Measurements from ENCODE around the gene LRRC47. TPM values are rescaled to one million over a fixed set of nuclear protein-coding genes. Genes with fewer than 3 reads are reported as not detected.

Gene LRRC47
- polyA plus RNA-seq, 1 donor from 2014 or later: 59.2 TPM

GRCh38 chr1:3743421-3743820, 52.9 kb downstream of the LRRC47 start:
- Histone ChIP-seq H3K79me2 (replicated peaks; ENCODE audit: insufficient read depth, low read length) (peaks cover 5% of the 10 kb centered on the region), H3K9me3 (ENCODE audit: low read length) (no peaks in the 10 kb centered on the region), H3K36me3 (ENCODE audit: insufficient read depth, low read length) (no peaks in the 10 kb centered on the region), H3K9me2 (ENCODE audit: insufficient read depth, low read length) (no peaks in the 10 kb centered on the region), H4K20me1 (ENCODE audit: insufficient read depth) (no peaks in the 10 kb centered on the region), H3K9ac (ENCODE audit: low read length) (no peak overlapping the region), H2AFZ (ENCODE audit: low read depth, low read length) (no peak overlapping the region), H3K4me3 (ENCODE audit: low read length) (no peak overlapping the region), H3K27me3 (ENCODE audit: insufficient read depth, low read depth, low read length) (no peaks in the 10 kb centered on the region), H3F3A (ENCODE audit: insufficient read depth, low read length, poor library complexity, severe bottlenecking) (no peaks in the 10 kb centered on the region), H3K27ac (ENCODE audit: low read length) (no peak overlapping the region), H3K4me2 (ENCODE audit: low read length) (no peak overlapping the region)
- TF ChIP-seq RAD21 (conservative IDR thresholded peaks at IDR 0.05) (no peak), POLR2AphosphoS5 (IDR thresholded peaks at IDR 0.05) (no peak), TAF1 (IDR thresholded peaks at IDR 0.05; ENCODE audit: low read depth) (no peak), CTCF (IDR thresholded peaks at IDR 0.05; ENCODE audit: poor library complexity, severe bottlenecking) (no peak), SMC3 (conservative IDR thresholded peaks at IDR 0.05; ENCODE audit: poor library complexity) (no peak), EZH2 (IDR thresholded peaks at IDR 0.05; ENCODE audit: borderline replicate concordance, insufficient read depth, low read length, poor library complexity, severe bottlenecking) (no peak), REST (IDR thresholded peaks at IDR 0.05; ENCODE audit: borderline replicate concordance) (no peak), MXI1 (conservative IDR thresholded peaks at IDR 0.05; ENCODE audit: poor library complexity, severe bottlenecking) (no peak), EP300 (conservative IDR thresholded peaks at IDR 0.05; ENCODE audit: poor library complexity, severe bottlenecking) (no peak)

GRCh38 chr1:3742439-3743298, 53.6 kb downstream of the LRRC47 start:
- no peak overlapping the region for H3K4me3 ChIP-seq (ENCODE audit: low read length)
- H3K9me3 ChIP-seq (ENCODE audit: low read length): no peaks in the 10 kb centered on the region
- TF ChIP-seq EZH2 (IDR thresholded peaks at IDR 0.05; ENCODE audit: borderline replicate concordance, insufficient read depth, low read length, poor library complexity, severe bottlenecking) (no peak), SMC3 (conservative IDR thresholded peaks at IDR 0.05; ENCODE audit: poor library complexity) (no peak), CTCF (IDR thresholded peaks at IDR 0.05; ENCODE audit: poor library complexity, severe bottlenecking) (no peak), EP300 (conservative IDR thresholded peaks at IDR 0.05; ENCODE audit: poor library complexity, severe bottlenecking) (no peak), POLR2AphosphoS5 (IDR thresholded peaks at IDR 0.05) (no peak), TAF1 (IDR thresholded peaks at IDR 0.05; ENCODE audit: low read depth) (no peak), REST (IDR thresholded peaks at IDR 0.05; ENCODE audit: borderline replicate concordance) (no peak), RAD21 (conservative IDR thresholded peaks at IDR 0.05) (no peak), MXI1 (conservative IDR thresholded peaks at IDR 0.05; ENCODE audit: poor library complexity, severe bottlenecking) (no peak)
- no peaks in the 10 kb centered on the region for H3F3A ChIP-seq (ENCODE audit: insufficient read depth, low read length, poor library complexity, severe bottlenecking)
- H3K9ac ChIP-seq (ENCODE audit: low read length): no peak overlapping the region
- H2AFZ ChIP-seq (ENCODE audit: low read depth, low read length): no peak overlapping the region
- peaks cover 5% of the 10 kb centered on the region for H3K79me2 ChIP-seq (replicated peaks; ENCODE audit: insufficient read depth, low read length)
- H3K4me2 ChIP-seq (ENCODE audit: low read length): no peak overlapping the region
- H3K9me2 ChIP-seq (ENCODE audit: insufficient read depth, low read length): no peaks in the 10 kb centered on the region
- no peaks in the 10 kb centered on the region for H3K36me3 ChIP-seq (ENCODE audit: insufficient read depth, low read length)
- H3K27me3 ChIP-seq (ENCODE audit: insufficient read depth, low read depth, low read length): no peaks in the 10 kb centered on the region
- H3K27ac ChIP-seq (ENCODE audit: low read length): no peak overlapping the region
- no peaks in the 10 kb centered on the region for H4K20me1 ChIP-seq (ENCODE audit: insufficient read depth)

Data from neural cell (in vitro differentiated cells).